Measurements from ENCODE around the gene ZNHIT6. TPM values are rescaled to one million over a fixed set of nuclear protein-coding genes. Genes with fewer than 3 reads are reported as not detected.

The ZNHIT6 gene
- 10 to 100 TPM in 2 of 3 donors, 1 to 10 TPM in 1; 8.8 to 16.5 (median 10.5) TPM for total RNA-seq
- long read RNA-seq, donor 1, transcript ZNHIT6-201 (10 exons, 2,797 nt) = major isoform, 11 of 15 reads
- long read RNA-seq, donor 1, partial matches to known transcripts = 2 of 15 reads
- long read RNA-seq, donor 1, other reads (novel, unspliced or antisense) = 2 of 15 reads
- long read RNA-seq, donor 2 = 0 reads

- H3K4me1 ChIP-seq (ENCODE audit: low read depth) = peaks cover 12% of the 10 kb centered on the region
- intact Hi-C loops (cut with DNase I, micrococcal nuclease) = no loop called here
- no peaks in the 10 kb centered on the region for H3K9me3 ChIP-seq
- TF ChIP-seq CTCF (IDR thresholded peaks at IDR 0.05) = peak; percentile 27
- peak within 1 kb of the TSS; percentile 47 for H3K4me3 ChIP-seq
- ATAC-seq (peak; percentile 96), DNase-seq (peak; percentile 91 to 95 (median 93))
- peaks cover 4% of the 10 kb centered on the region for H3K36me3 ChIP-seq (ENCODE audit: low read depth)
Measured at GRCh38 chr1:85707990-85708828, at the start of gene ZNHIT6. Gene ZNHIT6 (minus strand): TSS chr1:85708433. CDS start chr1:85708284, 149 bp downstream.

GRCh38 chr1:85756864-85757263 lies 48.6 kb upstream of the ZNHIT6 start:
- Histone ChIP-seq H3K36me3 (ENCODE audit: low read depth) (no peaks in the 10 kb centered on the region), H3K4me3 (no peak overlapping the region), H3K4me1 (ENCODE audit: low read depth) (no peaks in the 10 kb centered on the region), H3K9me3 (no peaks in the 10 kb centered on the region)
- DNase-seq = no peak
- no peak for ATAC-seq
- intact Hi-C loops (cut with DNase I, micrococcal nuclease) = no loop called here
- TF ChIP-seq CTCF (IDR thresholded peaks at IDR 0.05) = no peak

- H3K36me3 ChIP-seq (ENCODE audit: low read depth) = no peaks in the 10 kb centered on the region
- TF ChIP-seq CTCF (IDR thresholded peaks at IDR 0.05) = no peak
- H3K4me3 ChIP-seq = no peak overlapping the region
- ATAC-seq = no peak
- no peaks in the 10 kb centered on the region for H3K9me3 ChIP-seq
- no peak for DNase-seq
- intact Hi-C loops (cut with DNase I, micrococcal nuclease) = no loop called here
- no peaks in the 10 kb centered on the region for H3K4me1 ChIP-seq (ENCODE audit: low read depth)
Measured at GRCh38 chr1:85748120-85748519, 39.9 kb upstream of the ZNHIT6 start.

- Histone ChIP-seq H3K4me3 (no peak overlapping the region), H3K9me3 (no peaks in the 10 kb centered on the region), H3K36me3 (ENCODE audit: low read depth) (no peaks in the 10 kb centered on the region), H3K4me1 (ENCODE audit: low read depth) (no peaks in the 10 kb centered on the region)
- no peak for TF ChIP-seq CTCF (IDR thresholded peaks at IDR 0.05)
- intact Hi-C loops (cut with DNase I, micrococcal nuclease) = no loop called here
- no peak for DNase-seq
- no peak for ATAC-seq
Measured at GRCh38 chr1:85746777-85747176, 38.5 kb upstream of the ZNHIT6 start.

GRCh38 chr1:85743814-85744213 lies 35.6 kb upstream of the ZNHIT6 start:
- no peaks in the 10 kb centered on the region for H3K4me1 ChIP-seq (ENCODE audit: low read depth)
- no peak for TF ChIP-seq CTCF (IDR thresholded peaks at IDR 0.05)
- DNase-seq (no peak), ATAC-seq (no peak)
- H3K9me3 ChIP-seq = no peaks in the 10 kb centered on the region
- no peak overlapping the region for H3K4me3 ChIP-seq
- intact Hi-C loops (cut with DNase I, micrococcal nuclease) = no loop called here
- H3K36me3 ChIP-seq (ENCODE audit: low read depth) = no peaks in the 10 kb centered on the region

Data from mucosa of descending colon (tissue), 3 donors.